Stimulated activated CD8-positive, alpha-beta memory T cell treated with anti-CD3 and anti-CD28 coated beads, Interleukin-7, amount 100 ng/mL, for 1 hour (primary cell): ENCODE results near the gene SKP1.

ENCODE experiments used
- DNase-seq, 2 donors: peaks; one replicate each; pipeline ENCODE4 v3.0.0-alpha.2; 2020; ENCODE audit warnings: low read depth in 2 of 2

Gene SKP1

GRCh38 chr5:134130239-134130945 lies 46.4 kb downstream of the SKP1 start:
- DNase-seq: no peak

GRCh38 chr5:134129411-134130238 lies 47.1 kb downstream of the SKP1 start:
- DNase-seq: no peak

- DNase-seq: no peak
These were observed 48.1 kb downstream of the SKP1 start for GRCh38 chr5:134128648-134128995.

- DNase-seq: no peak
These were observed 48.6 kb downstream of the SKP1 start for GRCh38 chr5:134127988-134128647.

GRCh38 chr5:134127376-134127861 lies 49.3 kb downstream of the SKP1 start:
- no peak for DNase-seq

GRCh38 chr5:134125039-134126015 lies 51.4 kb downstream of the SKP1 start:
- no peak for DNase-seq

GRCh38 chr5:134124289-134125038 lies 52.3 kb downstream of the SKP1 start:
- no peak for DNase-seq

- DNase-seq: no peak
These were observed 53.4 kb downstream of the SKP1 start for GRCh38 chr5:134123360-134123759.

- DNase-seq: no peak
These were observed 54.2 kb downstream of the SKP1 start for GRCh38 chr5:134122530-134122929.

- no peak for DNase-seq
These were observed 56.2 kb downstream of the SKP1 start for GRCh38 chr5:134120386-134121138.

- no peak for DNase-seq
These were observed 57.0 kb downstream of the SKP1 start for GRCh38 chr5:134119720-134120119.

- no peak for DNase-seq
These were observed 58.4 kb downstream of the SKP1 start for GRCh38 chr5:134118212-134118835.

GRCh38 chr5:134116789-134117761 lies 59.7 kb downstream of the SKP1 start:
- DNase-seq: no peak

GRCh38 chr5:134116286-134116685 lies 60.5 kb downstream of the SKP1 start:
- no peak for DNase-seq

- DNase-seq: no peak
These were observed 61.0 kb downstream of the SKP1 start for GRCh38 chr5:134115806-134116175.

- peak; percentile 54 to 60 for DNase-seq
These were observed 61.6 kb downstream of the SKP1 start for GRCh38 chr5:134114886-134115805.
